Effector memory CD8-positive, alpha-beta T cell (primary cell): ENCODE data around the gene CKB.

ENCODE experiments used
- ATAC-seq: fragments of 150-1000 bp; cut with Tn5 transposase; replicated peaks from 2 replicates; pipeline ENCODE4 v1.10.0; 2021; ENCODE audit warnings: mild to moderate bottlenecking, moderate library complexity
- DNase-seq, 3 experiments: peaks; one replicate each; pipeline ENCODE4 v3.0.0; 2021
- H3K27ac Mint-ChIP-seq, 2 donors: one replicate each; pipeline ENCODE4 v1.8.0; 2022; ENCODE audit warnings: mild to moderate bottlenecking in 2 of 2, mixed read lengths in 2 of 2, moderate library complexity in 2 of 2
- H3K27me3 Mint-ChIP-seq, 2 donors: one replicate each; pipeline ENCODE4 v1.8.0; 2022; ENCODE audit warnings: mixed read lengths in 2 of 2
- H3K36me3 Mint-ChIP-seq: one replicate; pipeline ENCODE4 v1.8.0; 2022; ENCODE audit warnings: mild to moderate bottlenecking, moderate library complexity, mixed read lengths; ENCODE audit not compliant: insufficient read depth
- H3K4me1 Mint-ChIP-seq, 2 donors: one replicate each; pipeline ENCODE4 v1.8.0; 2022; ENCODE audit warnings: low read depth in 2 of 2, mixed read lengths in 2 of 2
- H3K4me3 Mint-ChIP-seq, 2 donors: one replicate each; pipeline ENCODE4 v1.8.0; 2022; ENCODE audit warnings: mild to moderate bottlenecking in 2 of 2, mixed read lengths in 2 of 2, moderate library complexity in 2 of 2
- H3K9me3 Mint-ChIP-seq, 2 donors: one replicate each; pipeline ENCODE4 v1.8.0; 2022; ENCODE audit warnings: mixed read lengths in 2 of 2

Gene CKB

GRCh38 chr14:103521951-103522563, 573 bp downstream of the CKB start:
- peaks cover 0 to 14% of the 10 kb centered on the region in 2 donors for H3K4me1 Mint-ChIP-seq
- H3K27me3 Mint-ChIP-seq = no peaks in the 10 kb centered on the region
- H3K9me3 Mint-ChIP-seq = no peaks in the 10 kb centered on the region
- H3K27ac Mint-ChIP-seq = no peak overlapping the region
- peak overlapping the region; percentile 37 to 51 for H3K4me3 Mint-ChIP-seq
- DNase-seq (no peak), ATAC-seq (no peak)
- peaks cover 1% of the 10 kb centered on the region for H3K36me3 Mint-ChIP-seq

GRCh38 chr14:103521438-103521950, 1.1 kb downstream of the CKB start:
- H3K27ac Mint-ChIP-seq = no peak overlapping the region
- peaks cover 2% of the 10 kb centered on the region for H3K36me3 Mint-ChIP-seq
- peaks cover 0 to 13% of the 10 kb centered on the region in 2 donors for H3K4me1 Mint-ChIP-seq
- DNase-seq (peak in 1 of 3 experiments; percentile 14), ATAC-seq (peak; percentile 37)
- H3K4me3 Mint-ChIP-seq = peak overlapping the region; percentile 44 to 67
- H3K27me3 Mint-ChIP-seq = no peaks in the 10 kb centered on the region
- no peaks in the 10 kb centered on the region for H3K9me3 Mint-ChIP-seq

DNA sequence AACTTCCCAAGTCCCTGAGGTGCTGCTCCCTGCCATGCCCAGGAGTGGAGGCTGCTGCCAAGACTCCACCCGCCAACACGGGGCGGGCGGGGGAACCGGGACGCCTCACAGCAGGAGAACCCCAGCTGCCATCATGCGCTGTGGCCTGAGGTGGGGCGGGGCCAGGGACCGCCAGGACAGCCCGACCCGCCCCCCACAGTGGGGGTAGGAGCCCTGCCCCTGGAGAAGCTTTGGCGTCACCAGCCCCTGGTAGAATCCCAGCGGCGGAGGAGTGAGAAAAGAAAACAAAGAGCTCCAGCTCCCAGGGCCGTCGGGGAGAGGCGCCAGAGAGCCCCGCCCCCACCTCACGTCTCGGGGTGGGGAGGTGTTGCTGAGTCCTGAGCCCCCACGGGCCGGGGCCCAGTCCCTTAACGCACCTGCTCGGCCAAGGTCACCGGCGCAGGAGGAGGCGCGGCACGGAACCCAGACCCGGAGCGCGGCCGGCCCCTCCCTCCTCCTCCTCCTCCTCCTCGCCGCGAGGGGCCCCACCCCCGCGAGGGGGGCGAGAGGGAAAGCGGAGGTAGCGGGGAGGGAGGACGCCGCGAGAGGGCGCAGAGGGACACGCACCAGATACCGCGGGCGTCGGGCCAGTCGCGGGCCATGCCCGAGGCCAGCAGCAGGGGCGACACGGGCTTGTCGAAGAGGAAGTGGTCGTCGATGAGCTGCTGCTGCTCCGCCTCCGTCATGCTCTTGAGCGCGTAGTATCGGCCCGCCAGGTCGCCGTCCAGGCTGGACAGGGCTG, 1.8 kb downstream of the CKB start:
- Mint-ChIP-seq H3K27ac (no peak overlapping the region), H3K4me3 (peak overlapping the region; percentile 44 to 67), H3K27me3 (no peaks in the 10 kb centered on the region), H3K9me3 (no peaks in the 10 kb centered on the region), H3K4me1 (peaks cover 0 to 11% of the 10 kb centered on the region in 2 donors), H3K36me3 (peaks cover 4% of the 10 kb centered on the region)
- peak; percentile 63 to 72 (median 64) for DNase-seq
- peak; percentile 80 for ATAC-seq

DNA sequence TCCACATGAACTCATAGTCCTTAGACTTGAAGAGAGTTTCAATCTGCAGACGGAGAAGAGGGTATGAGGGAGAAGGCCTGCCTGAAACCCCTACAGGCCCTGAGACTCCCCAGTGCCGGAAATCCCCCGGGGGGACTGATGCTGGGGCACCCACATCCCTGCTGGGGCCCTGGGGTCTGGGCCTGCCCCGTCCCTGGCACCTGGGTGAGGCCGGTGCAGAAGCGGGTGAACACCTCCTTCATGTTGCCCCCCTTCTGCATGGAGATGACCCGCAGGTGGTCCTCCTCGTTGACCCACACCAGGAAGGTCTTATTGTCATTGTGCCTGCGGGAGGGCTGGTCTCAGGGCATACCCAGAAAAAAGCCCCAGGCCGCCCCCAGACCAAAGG, 2.4 kb downstream of the CKB start:
- Mint-ChIP-seq H3K9me3 (no peaks in the 10 kb centered on the region), H3K4me1 (peaks cover 0 to 9% of the 10 kb centered on the region in 2 donors), H3K27ac (no peak overlapping the region), H3K27me3 (no peaks in the 10 kb centered on the region), H3K36me3 (peaks cover 5% of the 10 kb centered on the region), H3K4me3 (peak overlapping the region; percentile 44 to 67)
- ATAC-seq (no peak), DNase-seq (no peak)

GRCh38 chr14:103519837-103520212, 2.8 kb downstream of the CKB start:
- peak overlapping the region; percentile 44 to 67 for H3K4me3 Mint-ChIP-seq
- DNase-seq = no peak
- H3K27me3 Mint-ChIP-seq = no peaks in the 10 kb centered on the region
- H3K4me1 Mint-ChIP-seq = peaks cover 0 to 9% of the 10 kb centered on the region in 2 donors
- H3K36me3 Mint-ChIP-seq = peaks cover 5% of the 10 kb centered on the region
- H3K9me3 Mint-ChIP-seq = no peaks in the 10 kb centered on the region
- no peak for ATAC-seq
- no peak overlapping the region for H3K27ac Mint-ChIP-seq

DNA sequence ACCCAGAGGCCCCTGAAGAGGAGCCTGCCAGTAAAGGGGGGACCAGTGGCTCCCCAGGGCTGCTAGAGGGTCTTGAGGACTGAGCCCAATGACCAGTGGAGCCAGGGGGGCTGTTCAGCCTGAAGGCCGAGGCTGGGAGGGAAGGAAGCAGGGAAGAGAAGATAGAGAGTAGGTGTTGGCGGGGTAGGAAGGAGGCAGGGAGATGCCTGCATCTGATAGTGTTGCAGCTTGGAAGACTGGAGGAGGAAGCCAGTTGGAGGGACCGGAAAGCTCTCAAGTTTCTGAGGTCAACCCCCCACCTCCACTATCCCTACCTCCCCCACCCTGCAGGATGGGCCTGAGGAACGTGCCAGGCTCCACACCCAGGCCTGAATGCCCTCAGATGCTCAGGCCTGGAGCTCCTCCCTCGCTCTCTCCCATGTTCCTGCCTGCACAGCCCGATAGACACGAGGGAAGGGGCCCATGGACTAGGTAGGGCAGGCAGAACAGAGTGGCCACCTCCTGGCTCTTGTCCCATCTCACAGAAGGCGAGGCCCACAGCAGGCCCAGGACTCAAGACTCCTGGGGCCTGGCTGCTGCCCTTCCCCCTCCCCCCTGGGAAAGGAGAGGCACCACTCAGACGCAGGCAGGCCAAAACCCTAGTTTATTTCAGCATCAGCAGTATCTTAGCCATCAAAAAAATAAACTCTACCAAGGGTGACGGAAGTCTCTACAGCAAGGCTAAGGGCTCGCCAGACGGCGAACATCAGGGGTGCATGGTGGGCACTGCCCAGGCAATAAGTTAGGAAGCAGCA, 3.4 kb downstream of the CKB start:
- no peaks in the 10 kb centered on the region for H3K9me3 Mint-ChIP-seq
- H3K4me1 Mint-ChIP-seq = peaks cover 0 to 12% of the 10 kb centered on the region in 2 donors
- peaks cover 5% of the 10 kb centered on the region for H3K36me3 Mint-ChIP-seq
- no peaks in the 10 kb centered on the region for H3K27me3 Mint-ChIP-seq
- H3K4me3 Mint-ChIP-seq = peak overlapping the region; percentile 52 to 67
- ATAC-seq (no peak), DNase-seq (no peak)
- H3K27ac Mint-ChIP-seq = no peak overlapping the region

DNA sequence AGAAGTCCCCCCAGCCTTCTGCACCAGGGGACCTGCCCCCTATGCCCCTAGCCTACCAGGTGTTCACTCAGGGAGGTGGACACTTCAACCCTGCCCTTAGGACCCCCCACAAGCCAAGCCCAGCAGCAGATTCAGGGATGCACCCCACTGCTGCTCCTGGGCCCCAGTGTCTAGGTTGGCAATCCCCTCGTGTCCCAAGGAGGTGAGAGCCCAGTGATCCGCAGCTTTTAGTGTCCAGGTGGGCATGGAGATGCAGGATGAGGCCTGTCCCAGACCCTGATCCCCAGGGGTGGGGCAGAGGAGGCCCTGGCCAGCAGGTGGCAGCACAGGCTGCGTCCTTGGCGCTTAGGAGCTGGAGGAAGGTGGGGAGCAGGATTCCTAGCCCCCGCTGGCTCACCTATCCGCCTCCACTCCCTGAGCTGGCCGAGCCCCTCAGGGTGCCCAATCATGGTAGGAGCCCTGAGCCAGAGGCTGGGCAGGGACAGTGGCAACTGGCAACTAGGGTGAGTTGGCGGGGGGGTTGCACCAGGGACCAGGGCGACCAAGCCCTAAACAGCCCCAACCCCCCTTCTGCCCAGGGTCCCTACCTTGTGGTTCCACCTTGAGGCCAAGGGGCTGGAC, 4.1 kb downstream of the CKB start:
- ATAC-seq = peak; percentile 25
- Mint-ChIP-seq H3K36me3 (peaks cover 5% of the 10 kb centered on the region), H3K27ac (no peak overlapping the region), H3K4me1 (peaks cover 0 to 12% of the 10 kb centered on the region in 2 donors), H3K27me3 (no peaks in the 10 kb centered on the region), H3K4me3 (peak overlapping the region; percentile 52 to 67), H3K9me3 (no peaks in the 10 kb centered on the region)
- peak; percentile 57 to 61 (median 58) for DNase-seq

DNA sequence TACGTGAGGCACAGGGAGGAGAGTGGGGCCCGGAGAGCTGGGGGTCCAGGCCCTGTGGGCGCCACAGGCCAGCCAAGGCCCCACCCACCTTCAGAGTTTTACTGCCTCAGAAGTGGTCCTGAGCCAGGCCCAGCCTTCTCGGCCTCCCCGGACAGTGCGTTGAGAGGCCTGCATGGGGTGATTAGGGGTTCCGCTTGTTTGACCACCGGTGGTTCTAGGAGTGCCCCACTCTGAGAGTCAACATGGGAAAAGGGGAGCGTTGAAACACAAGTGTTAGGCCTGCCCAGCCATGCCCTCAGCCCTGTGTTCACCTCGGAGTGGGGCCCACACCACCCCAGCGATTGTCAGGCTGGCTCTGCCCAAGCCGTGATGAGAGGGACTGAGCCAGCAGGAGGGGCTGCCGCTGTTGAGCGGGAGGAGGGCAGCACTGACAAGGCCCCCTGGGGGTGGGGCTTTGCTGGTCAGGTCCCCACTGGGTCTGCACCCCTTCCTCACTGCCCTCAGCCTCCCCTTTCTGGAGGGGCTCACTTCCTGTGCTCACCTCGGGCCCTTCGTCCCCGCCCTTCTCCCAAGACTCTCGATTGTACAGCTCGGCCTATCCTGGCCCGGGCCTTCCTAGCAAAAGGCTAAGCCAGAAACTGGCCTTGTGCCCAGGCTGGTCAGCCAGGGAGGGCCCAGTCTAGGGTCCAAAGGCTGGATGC, 4.8 kb downstream of the CKB start:
- Mint-ChIP-seq H3K27ac (peak overlapping the region in 1 of 2 donors; percentile 79), H3K9me3 (no peaks in the 10 kb centered on the region), H3K36me3 (peaks cover 5% of the 10 kb centered on the region), H3K4me3 (no peak overlapping the region), H3K4me1 (peaks cover 0 to 12% of the 10 kb centered on the region in 2 donors), H3K27me3 (no peaks in the 10 kb centered on the region)
- ATAC-seq = no peak
- DNase-seq = no peak

DNA sequence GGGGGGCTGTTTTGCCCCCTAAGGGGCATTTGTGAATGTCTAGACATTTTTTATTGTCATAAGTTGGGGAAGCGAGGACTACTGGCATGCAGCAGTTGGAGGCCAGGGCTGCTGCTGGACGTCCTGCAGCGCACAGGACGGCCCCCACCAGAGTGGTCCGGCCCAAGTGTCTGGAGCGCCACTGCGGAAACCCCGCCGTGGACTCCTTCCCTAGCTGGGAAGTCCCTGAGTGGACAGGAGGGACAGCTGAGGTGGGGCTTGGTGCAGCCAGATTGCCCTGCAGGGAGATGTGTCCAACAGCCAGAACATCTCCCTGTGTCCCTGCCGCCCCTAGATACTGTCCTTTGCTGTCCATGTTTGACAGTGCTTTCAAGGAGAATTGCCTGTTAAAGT, 5.5 kb downstream of the CKB start:
- no peak for ATAC-seq
- Mint-ChIP-seq H3K9me3 (no peaks in the 10 kb centered on the region), H3K27me3 (no peaks in the 10 kb centered on the region), H3K36me3 (peaks cover 5% of the 10 kb centered on the region), H3K4me3 (no peak overlapping the region), H3K27ac (peak overlapping the region in 1 of 2 donors; percentile 79), H3K4me1 (peaks cover 0 to 12% of the 10 kb centered on the region in 2 donors)
- no peak for DNase-seq

DNA sequence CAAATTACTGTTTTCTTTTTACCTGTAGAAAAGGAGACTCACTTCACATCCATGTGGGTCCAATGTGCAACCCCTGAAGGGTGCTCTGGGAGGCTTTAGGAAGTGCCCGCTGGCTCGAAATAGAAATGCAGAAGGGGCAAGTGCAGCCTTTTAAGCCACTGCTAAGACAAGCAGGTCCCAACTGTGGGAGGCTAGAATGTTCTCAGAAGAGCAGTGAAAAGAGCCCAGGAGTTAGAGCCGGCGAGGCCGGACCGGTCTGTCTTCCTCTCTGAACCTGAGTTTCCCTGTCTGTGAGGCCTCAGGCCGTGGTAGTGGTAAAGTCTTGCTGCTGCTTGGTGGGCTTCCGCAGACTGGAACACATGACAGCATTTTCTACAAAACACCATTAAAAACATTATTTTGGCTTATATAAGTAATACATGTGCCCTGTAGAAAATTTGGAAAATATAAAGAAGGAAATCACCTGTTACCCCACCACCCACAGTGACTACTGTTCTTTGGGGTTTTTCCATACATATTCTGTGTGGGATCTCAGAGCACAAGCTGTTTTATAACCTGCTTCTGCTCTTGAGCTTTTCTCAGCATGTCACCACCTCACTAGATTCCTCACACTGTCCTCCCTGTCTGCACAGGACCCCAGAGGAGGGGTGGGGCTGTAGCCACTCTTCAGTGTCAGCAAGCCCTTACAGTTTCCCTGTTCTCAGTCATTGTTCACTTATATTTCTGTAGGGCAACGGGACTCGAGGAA, 6.0 kb downstream of the CKB start:
- DNase-seq = no peak
- Mint-ChIP-seq H3K27me3 (no peaks in the 10 kb centered on the region), H3K4me1 (peaks cover 0 to 12% of the 10 kb centered on the region in 2 donors), H3K9me3 (no peaks in the 10 kb centered on the region), H3K4me3 (no peak overlapping the region), H3K27ac (no peak overlapping the region), H3K36me3 (peaks cover 5% of the 10 kb centered on the region)
- ATAC-seq = no peak

- Mint-ChIP-seq H3K4me3 (no peak overlapping the region), H3K27me3 (no peaks in the 10 kb centered on the region), H3K4me1 (peaks cover under 1 to 12% of the 10 kb centered on the region in 2 donors), H3K36me3 (peaks cover 17% of the 10 kb centered on the region), H3K27ac (peak overlapping the region in 1 of 2 donors; percentile 44), H3K9me3 (no peaks in the 10 kb centered on the region)
- DNase-seq (no peak), ATAC-seq (no peak)
Measured at GRCh38 chr14:103514596-103515421, 7.8 kb downstream of the CKB start.
